WTC11 (cell line): ENCODE measurements around the gene EPHA4. TPM values are rescaled to one million over a fixed set of nuclear protein-coding genes. Genes with fewer than 3 reads are reported as not detected.
A peak's percentile ranks its signal among the peaks of the same experiment; 100 is the strongest.

Experiments
- ATAC-seq: fragments of 200-7000 bp; cut with Tn5 transposase; 2 replicates; pipeline ENCODE4 v1.10.0; 2021; ENCODE audit warnings: mild to moderate bottlenecking, moderate library complexity
- CTCF ChIA-PET: fragments of 300-600 bp; sonication (Branson Sonifier 250); formaldehyde crosslinking; loops from one replicate; lab custom pipeline; 2021; ENCODE audit warnings: antibody characterized with exemption; lab: Charles Lee
- POLR2A ChIA-PET: fragments of 350-600 bp; sonication (Branson Sonifier 250); formaldehyde crosslinking; loops from one replicate; lab custom pipeline; 2021; ENCODE audit warnings: antibody characterized with exemption; lab: Charles Lee
- DNase-seq: peaks from one replicate; pipeline ENCODE4 v3.0.0; 2021; ENCODE audit warnings: low spot score
- H3K27ac Mint-ChIP-seq: 2 replicates; pipeline ENCODE4 v1.8.0; 2021; ENCODE audit warnings: mixed read lengths
- H3K27me3 Mint-ChIP-seq: 2 replicates; pipeline ENCODE4 v1.8.0; 2021; ENCODE audit warnings: low read depth, mild to moderate bottlenecking, moderate library complexity, mixed read lengths
- H3K36me3 Mint-ChIP-seq: 2 replicates; pipeline ENCODE4 v1.8.0; 2021; ENCODE audit warnings: mixed read lengths
- H3K4me1 Mint-ChIP-seq: 2 replicates; pipeline ENCODE4 v1.8.0; 2022; ENCODE audit warnings: mixed read lengths
- H3K4me3 Mint-ChIP-seq: 2 replicates; pipeline ENCODE4 v1.8.0; 2021; ENCODE audit warnings: mild to moderate bottlenecking, moderate library complexity, mixed read lengths
- H3K9me3 Mint-ChIP-seq: 2 replicates; pipeline ENCODE4 v1.8.0; 2021; ENCODE audit warnings: mixed read lengths
- ATF1 ChIP-seq: sonication (generic); formaldehyde crosslinking; IDR thresholded peaks from 2 replicates; pipeline ENCODE4 v1.8.1; 2023; ENCODE audit warnings: mild to moderate bottlenecking, moderate library complexity, missing genetic modification reagents
- CBFB ChIP-seq: sonication (generic); formaldehyde crosslinking; IDR thresholded peaks from 2 replicates; pipeline ENCODE4 v1.8.1; 2022; ENCODE audit warnings: mild to moderate bottlenecking, low read depth, missing genetic modification reagents
- HMGA2 ChIP-seq: fragments of 250-450 bp; sonication (Bioruptor Pico); IDR thresholded peaks from 2 replicates; pipeline ENCODE4 v1.4.0; 2021; ENCODE audit warnings: mild to moderate bottlenecking, moderate library complexity
- KAT7 ChIP-seq: sonication (generic); formaldehyde crosslinking; IDR thresholded peaks from 2 replicates; pipeline ENCODE4 v1.8.1; 2023; ENCODE audit warnings: missing genetic modification reagents, mild to moderate bottlenecking, borderline replicate concordance
- NFYB ChIP-seq: sonication (generic); formaldehyde crosslinking; conservative IDR thresholded peaks from 2 replicates; pipeline ENCODE4 v1.8.0; 2022; ENCODE audit warnings: low read depth, missing genetic modification reagents
- NR2C2 ChIP-seq: sonication (generic); formaldehyde crosslinking; IDR thresholded peaks from 2 replicates; pipeline ENCODE4 v1.8.0; 2022; ENCODE audit warnings: mild to moderate bottlenecking, missing genetic modification reagents
- OVOL2 ChIP-seq: fragments of 250-450 bp; sonication (Bioruptor Pico); IDR thresholded peaks from 2 replicates; pipeline ENCODE4 v1.9.0; 2021; ENCODE audit warnings: mild to moderate bottlenecking, borderline replicate concordance
- SMAD3 ChIP-seq: sonication (generic); formaldehyde crosslinking; IDR thresholded peaks from 2 replicates; pipeline ENCODE4 v1.8.0; 2022; ENCODE audit warnings: missing genetic modification reagents, mild to moderate bottlenecking, borderline replicate concordance
- TEAD4 ChIP-seq: sonication (generic); formaldehyde crosslinking; IDR thresholded peaks from 2 replicates; pipeline ENCODE4 v1.8.0; 2022; ENCODE audit warnings: mild to moderate bottlenecking, missing genetic modification reagents
- ZNF138 ChIP-seq: sonication (generic); formaldehyde crosslinking; conservative IDR thresholded peaks from 2 replicates; pipeline ENCODE4 v1.8.1; 2022; ENCODE audit warnings: mild to moderate bottlenecking, moderate library complexity, missing genetic modification reagents
- ZNF416 ChIP-seq: fragments of 250-450 bp; sonication (Bioruptor Pico); IDR thresholded peaks from 2 replicates; pipeline ENCODE4 v1.9.0; 2021; ENCODE audit warnings: mild to moderate bottlenecking, inconsistent platforms
- ZNF671 ChIP-seq: fragments of 250-450 bp; sonication (Bioruptor Pico); IDR thresholded peaks from 2 replicates; pipeline ENCODE4 v1.8.0; 2021; ENCODE audit warnings: mild to moderate bottlenecking
- total RNA-seq: library from RNA; stranded (reverse); gene quantifications from 3 replicates; pipeline ENCODE4 v1.2.3, GENCODE V29; 2021
- TF ChIP-seq, protein P1 (sequence below): sonication (generic); formaldehyde crosslinking; IDR thresholded peaks from 2 replicates; pipeline ENCODE4 v1.8.1; 2023; ENCODE audit warnings: mild to moderate bottlenecking, moderate library complexity, missing genetic modification reagents
- TF ChIP-seq, protein P2 (sequence below): sonication (generic); formaldehyde crosslinking; IDR thresholded peaks from 2 replicates; pipeline ENCODE4 v1.8.1; 2023; ENCODE audit warnings: mild to moderate bottlenecking, missing genetic modification reagents
- TF ChIP-seq, protein P3 (sequence below): sonication (generic); formaldehyde crosslinking; IDR thresholded peaks from 2 replicates; pipeline ENCODE4 v1.8.1; 2023; ENCODE audit warnings: mild to moderate bottlenecking, missing genetic modification reagents, borderline replicate concordance
- TF ChIP-seq, protein P4 (sequence below): sonication (generic); formaldehyde crosslinking; IDR thresholded peaks from 2 replicates; pipeline ENCODE4 v1.8.0; 2022; ENCODE audit warnings: mild to moderate bottlenecking, missing genetic modification reagents
- TF ChIP-seq, protein P5 (sequence below): sonication (generic); formaldehyde crosslinking; conservative IDR thresholded peaks from 2 replicates; pipeline ENCODE4 v1.8.1; 2022; ENCODE audit warnings: mild to moderate bottlenecking, missing genetic modification reagents
- TF ChIP-seq, protein P6 (sequence below): sonication (generic); formaldehyde crosslinking; IDR thresholded peaks from 2 replicates; pipeline ENCODE4 v1.8.1; 2022; ENCODE audit warnings: missing genetic modification reagents, borderline replicate concordance
- TF ChIP-seq, protein P7 (sequence below): sonication (generic); formaldehyde crosslinking; IDR thresholded peaks from 2 replicates; pipeline ENCODE4 v1.8.1; 2022; ENCODE audit warnings: low read depth, mild to moderate bottlenecking, moderate library complexity, missing genetic modification reagents, borderline replicate concordance
- TF ChIP-seq, protein P8 (sequence below): fragments of 250-450 bp; sonication (Bioruptor Pico); IDR thresholded peaks from 2 replicates; pipeline ENCODE4 v1.9.0; 2021; ENCODE audit warnings: mild to moderate bottlenecking

The EPHA4 gene
- total RNA-seq, 1 experiment from 2014 or later = 11.0 TPM

DNA sequence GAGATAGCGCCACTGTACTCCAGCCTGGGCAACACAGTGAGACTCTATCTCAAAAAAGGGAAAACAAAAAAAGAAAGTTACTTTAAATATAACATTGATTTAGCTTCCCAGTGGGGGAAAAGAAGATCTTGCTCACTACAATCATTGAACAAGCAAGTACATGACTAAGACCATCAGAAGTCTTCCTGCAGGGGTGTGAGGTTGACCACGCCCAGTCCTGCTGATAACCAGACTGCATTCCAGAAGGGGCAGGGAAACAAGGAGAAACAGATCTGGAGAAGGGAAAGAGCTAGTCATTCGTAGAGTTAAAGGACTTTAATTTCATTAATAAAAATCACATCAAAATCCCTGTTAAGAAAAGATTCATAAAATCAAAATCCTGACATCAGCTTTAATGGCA is 77.5 kb downstream of the EPHA4 start:
- no peak overlapping the region for H3K4me3 Mint-ChIP-seq
- no peaks in the 10 kb centered on the region for H3K36me3 Mint-ChIP-seq
- CTCF ChIA-PET = interaction anchor here (0.7 kb wide), 1 partner anchor 1284 kb away, joined by 4 read pairs; no protein-coding TSS in a partner anchor
- TF ChIP-seq, protein P1, sequence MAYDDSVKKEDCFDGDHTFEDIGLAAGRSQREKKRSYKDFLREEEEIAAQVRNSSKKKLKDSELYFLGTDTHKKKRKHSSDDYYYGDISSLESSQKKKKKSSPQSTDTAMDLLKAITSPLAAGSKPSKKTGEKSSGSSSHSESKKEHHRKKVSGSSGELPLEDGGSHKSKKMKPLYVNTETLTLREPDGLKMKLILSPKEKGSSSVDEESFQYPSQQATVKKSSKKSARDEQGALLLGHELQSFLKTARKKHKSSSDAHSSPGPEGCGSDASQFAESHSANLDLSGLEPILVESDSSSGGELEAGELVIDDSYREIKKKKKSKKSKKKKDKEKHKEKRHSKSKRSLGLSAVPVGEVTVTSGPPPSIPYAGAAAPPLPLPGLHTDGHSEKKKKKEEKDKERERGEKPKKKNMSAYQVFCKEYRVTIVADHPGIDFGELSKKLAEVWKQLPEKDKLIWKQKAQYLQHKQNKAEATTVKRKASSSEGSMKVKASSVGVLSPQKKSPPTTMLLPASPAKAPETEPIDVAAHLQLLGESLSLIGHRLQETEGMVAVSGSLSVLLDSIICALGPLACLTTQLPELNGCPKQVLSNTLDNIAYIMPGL (CRISPR knock-in tag) = no peak
- TF ChIP-seq, protein P2, sequence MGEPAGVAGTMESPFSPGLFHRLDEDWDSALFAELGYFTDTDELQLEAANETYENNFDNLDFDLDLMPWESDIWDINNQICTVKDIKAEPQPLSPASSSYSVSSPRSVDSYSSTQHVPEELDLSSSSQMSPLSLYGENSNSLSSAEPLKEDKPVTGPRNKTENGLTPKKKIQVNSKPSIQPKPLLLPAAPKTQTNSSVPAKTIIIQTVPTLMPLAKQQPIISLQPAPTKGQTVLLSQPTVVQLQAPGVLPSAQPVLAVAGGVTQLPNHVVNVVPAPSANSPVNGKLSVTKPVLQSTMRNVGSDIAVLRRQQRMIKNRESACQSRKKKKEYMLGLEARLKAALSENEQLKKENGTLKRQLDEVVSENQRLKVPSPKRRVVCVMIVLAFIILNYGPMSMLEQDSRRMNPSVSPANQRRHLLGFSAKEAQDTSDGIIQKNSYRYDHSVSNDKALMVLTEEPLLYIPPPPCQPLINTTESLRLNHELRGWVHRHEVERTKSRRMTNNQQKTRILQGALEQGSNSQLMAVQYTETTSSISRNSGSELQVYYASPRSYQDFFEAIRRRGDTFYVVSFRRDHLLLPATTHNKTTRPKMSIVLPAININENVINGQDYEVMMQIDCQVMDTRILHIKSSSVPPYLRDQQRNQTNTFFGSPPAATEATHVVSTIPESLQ (CRISPR knock-in tag) = no peak
- TF ChIP-seq HMGA2 (CRISPR knock-in tag) = no peak
- TF ChIP-seq, protein P3, sequence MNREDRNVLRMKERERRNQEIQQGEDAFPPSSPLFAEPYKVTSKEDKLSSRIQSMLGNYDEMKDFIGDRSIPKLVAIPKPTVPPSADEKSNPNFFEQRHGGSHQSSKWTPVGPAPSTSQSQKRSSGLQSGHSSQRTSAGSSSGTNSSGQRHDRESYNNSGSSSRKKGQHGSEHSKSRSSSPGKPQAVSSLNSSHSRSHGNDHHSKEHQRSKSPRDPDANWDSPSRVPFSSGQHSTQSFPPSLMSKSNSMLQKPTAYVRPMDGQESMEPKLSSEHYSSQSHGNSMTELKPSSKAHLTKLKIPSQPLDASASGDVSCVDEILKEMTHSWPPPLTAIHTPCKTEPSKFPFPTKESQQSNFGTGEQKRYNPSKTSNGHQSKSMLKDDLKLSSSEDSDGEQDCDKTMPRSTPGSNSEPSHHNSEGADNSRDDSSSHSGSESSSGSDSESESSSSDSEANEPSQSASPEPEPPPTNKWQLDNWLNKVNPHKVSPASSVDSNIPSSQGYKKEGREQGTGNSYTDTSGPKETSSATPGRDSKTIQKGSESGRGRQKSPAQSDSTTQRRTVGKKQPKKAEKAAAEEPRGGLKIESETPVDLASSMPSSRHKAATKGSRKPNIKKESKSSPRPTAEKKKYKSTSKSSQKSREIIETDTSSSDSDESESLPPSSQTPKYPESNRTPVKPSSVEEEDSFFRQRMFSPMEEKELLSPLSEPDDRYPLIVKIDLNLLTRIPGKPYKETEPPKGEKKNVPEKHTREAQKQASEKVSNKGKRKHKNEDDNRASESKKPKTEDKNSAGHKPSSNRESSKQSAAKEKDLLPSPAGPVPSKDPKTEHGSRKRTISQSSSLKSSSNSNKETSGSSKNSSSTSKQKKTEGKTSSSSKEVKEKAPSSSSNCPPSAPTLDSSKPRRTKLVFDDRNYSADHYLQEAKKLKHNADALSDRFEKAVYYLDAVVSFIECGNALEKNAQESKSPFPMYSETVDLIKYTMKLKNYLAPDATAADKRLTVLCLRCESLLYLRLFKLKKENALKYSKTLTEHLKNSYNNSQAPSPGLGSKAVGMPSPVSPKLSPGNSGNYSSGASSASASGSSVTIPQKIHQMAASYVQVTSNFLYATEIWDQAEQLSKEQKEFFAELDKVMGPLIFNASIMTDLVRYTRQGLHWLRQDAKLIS = no peak
- no peak for TF ChIP-seq NR2C2 (CRISPR knock-in tag)
- TF ChIP-seq, protein P4, sequence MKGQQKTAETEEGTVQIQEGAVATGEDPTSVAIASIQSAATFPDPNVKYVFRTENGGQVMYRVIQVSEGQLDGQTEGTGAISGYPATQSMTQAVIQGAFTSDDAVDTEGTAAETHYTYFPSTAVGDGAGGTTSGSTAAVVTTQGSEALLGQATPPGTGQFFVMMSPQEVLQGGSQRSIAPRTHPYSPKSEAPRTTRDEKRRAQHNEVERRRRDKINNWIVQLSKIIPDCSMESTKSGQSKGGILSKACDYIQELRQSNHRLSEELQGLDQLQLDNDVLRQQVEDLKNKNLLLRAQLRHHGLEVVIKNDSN (CRISPR knock-in tag) = no peak
- TF ChIP-seq TEAD4 (CRISPR knock-in tag) = no peak
- no peak for TF ChIP-seq OVOL2 (CRISPR knock-in tag)
- TF ChIP-seq, protein P5, sequence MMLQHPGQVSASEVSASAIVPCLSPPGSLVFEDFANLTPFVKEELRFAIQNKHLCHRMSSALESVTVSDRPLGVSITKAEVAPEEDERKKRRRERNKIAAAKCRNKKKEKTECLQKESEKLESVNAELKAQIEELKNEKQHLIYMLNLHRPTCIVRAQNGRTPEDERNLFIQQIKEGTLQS = no peak
- no peak for TF ChIP-seq ZNF416 (CRISPR knock-in tag)
- TF ChIP-seq KAT7 (CRISPR knock-in tag) = no peak
- TF ChIP-seq SMAD3 (CRISPR knock-in tag) = no peak
- no peak for TF ChIP-seq NFYB (CRISPR knock-in tag)
- TF ChIP-seq ZNF671 (CRISPR knock-in tag) = no peak
- TF ChIP-seq, protein P6, sequence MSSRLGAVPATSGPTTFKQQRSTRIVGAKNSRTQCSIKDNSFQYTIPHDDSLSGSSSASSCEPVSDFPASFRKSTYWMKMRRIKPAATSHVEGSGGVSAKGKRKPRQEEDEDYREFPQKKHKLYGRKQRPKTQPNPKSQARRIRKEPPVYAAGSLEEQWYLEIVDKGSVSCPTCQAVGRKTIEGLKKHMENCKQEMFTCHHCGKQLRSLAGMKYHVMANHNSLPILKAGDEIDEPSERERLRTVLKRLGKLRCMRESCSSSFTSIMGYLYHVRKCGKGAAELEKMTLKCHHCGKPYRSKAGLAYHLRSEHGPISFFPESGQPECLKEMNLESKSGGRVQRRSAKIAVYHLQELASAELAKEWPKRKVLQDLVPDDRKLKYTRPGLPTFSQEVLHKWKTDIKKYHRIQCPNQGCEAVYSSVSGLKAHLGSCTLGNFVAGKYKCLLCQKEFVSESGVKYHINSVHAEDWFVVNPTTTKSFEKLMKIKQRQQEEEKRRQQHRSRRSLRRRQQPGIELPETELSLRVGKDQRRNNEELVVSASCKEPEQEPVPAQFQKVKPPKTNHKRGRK = no peak
- TF ChIP-seq ZNF138 = no peak
- TF ChIP-seq, all 79 proteins: peak for 0
- POLR2A ChIA-PET = no interaction called here
- peaks cover 14% of the 10 kb centered on the region for H3K4me1 Mint-ChIP-seq
- no peak overlapping the region for H3K27ac Mint-ChIP-seq
- DNase-seq (no peak), ATAC-seq (no peak)
- H3K9me3 Mint-ChIP-seq = no peaks in the 10 kb centered on the region
- no peaks in the 10 kb centered on the region; the same call in 1 of the 2 replicates for H3K27me3 Mint-ChIP-seq

DNA sequence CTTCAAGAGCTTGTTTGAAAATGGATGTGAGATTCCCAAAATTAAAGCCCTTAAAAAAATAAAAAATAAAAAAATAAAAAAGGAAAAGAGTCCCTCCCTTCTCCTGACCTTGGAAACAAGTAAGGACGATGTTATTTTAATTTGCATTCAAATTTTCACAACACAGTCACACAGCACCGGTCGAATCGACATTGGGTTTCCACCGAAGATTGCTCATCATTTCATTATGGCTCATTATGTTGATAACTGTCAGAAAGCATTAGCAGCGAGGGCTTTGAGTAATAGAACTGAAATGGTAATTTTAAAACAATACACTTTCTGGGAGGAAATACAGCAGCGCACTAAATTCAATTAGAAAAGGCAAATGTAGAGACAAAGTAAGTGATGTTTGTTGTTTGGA is 78.7 kb downstream of the EPHA4 start:
- ChIA-PET CTCF (no interaction called here), POLR2A (no interaction called here)
- no peak overlapping the region for H3K4me3 Mint-ChIP-seq
- peak overlapping the region; percentile 30; the same call in 1 of the 2 replicates for H3K27ac Mint-ChIP-seq
- DNase-seq (no peak), ATAC-seq (no peak)
- H3K4me1 Mint-ChIP-seq = peaks cover 14% of the 10 kb centered on the region
- H3K27me3 Mint-ChIP-seq = no peaks in the 10 kb centered on the region; the same call in 1 of the 2 replicates
- no peaks in the 10 kb centered on the region for H3K9me3 Mint-ChIP-seq
- H3K36me3 Mint-ChIP-seq = no peaks in the 10 kb centered on the region
- TF ChIP-seq, protein P4 (CRISPR knock-in tag) = no peak
- TF ChIP-seq, protein P7, sequence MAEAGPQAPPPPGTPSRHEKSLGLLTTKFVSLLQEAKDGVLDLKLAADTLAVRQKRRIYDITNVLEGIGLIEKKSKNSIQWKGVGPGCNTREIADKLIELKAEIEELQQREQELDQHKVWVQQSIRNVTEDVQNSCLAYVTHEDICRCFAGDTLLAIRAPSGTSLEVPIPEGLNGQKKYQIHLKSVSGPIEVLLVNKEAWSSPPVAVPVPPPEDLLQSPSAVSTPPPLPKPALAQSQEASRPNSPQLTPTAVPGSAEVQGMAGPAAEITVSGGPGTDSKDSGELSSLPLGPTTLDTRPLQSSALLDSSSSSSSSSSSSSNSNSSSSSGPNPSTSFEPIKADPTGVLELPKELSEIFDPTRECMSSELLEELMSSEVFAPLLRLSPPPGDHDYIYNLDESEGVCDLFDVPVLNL = no peak
- TF ChIP-seq, protein P8, sequence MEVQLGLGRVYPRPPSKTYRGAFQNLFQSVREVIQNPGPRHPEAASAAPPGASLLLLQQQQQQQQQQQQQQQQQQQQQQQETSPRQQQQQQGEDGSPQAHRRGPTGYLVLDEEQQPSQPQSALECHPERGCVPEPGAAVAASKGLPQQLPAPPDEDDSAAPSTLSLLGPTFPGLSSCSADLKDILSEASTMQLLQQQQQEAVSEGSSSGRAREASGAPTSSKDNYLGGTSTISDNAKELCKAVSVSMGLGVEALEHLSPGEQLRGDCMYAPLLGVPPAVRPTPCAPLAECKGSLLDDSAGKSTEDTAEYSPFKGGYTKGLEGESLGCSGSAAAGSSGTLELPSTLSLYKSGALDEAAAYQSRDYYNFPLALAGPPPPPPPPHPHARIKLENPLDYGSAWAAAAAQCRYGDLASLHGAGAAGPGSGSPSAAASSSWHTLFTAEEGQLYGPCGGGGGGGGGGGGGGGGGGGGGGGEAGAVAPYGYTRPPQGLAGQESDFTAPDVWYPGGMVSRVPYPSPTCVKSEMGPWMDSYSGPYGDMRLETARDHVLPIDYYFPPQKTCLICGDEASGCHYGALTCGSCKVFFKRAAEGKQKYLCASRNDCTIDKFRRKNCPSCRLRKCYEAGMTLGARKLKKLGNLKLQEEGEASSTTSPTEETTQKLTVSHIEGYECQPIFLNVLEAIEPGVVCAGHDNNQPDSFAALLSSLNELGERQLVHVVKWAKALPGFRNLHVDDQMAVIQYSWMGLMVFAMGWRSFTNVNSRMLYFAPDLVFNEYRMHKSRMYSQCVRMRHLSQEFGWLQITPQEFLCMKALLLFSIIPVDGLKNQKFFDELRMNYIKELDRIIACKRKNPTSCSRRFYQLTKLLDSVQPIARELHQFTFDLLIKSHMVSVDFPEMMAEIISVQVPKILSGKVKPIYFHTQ (CRISPR knock-in tag) = no peak
- TF ChIP-seq CBFB (CRISPR knock-in tag) (no peak), ATF1 (CRISPR knock-in tag) (no peak)
